ENCODE measurements around the gene FAM180A.

FAM180A gene

DNA sequence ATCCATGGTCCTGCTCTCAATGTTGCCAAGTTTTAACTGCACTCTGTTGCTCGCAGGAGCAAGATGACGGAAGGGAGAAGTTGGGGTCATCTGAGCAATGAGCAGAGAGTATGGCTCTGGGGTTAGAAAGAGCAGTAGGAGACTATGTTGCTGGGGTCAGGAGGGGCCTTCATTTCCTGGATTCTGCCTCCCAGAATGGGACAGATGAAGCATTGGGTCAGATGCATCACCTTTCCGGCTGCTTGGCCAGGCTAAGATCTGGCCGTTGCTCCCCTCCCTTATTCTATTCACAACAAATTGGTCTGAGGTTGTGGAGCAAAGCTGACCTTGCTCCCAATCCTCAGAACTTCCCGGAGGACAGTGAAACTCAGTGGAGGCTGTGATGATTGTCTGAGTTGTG lies 63.9 kb downstream of the FAM180A start:
- TF ChIP-seq, protein P1, sequence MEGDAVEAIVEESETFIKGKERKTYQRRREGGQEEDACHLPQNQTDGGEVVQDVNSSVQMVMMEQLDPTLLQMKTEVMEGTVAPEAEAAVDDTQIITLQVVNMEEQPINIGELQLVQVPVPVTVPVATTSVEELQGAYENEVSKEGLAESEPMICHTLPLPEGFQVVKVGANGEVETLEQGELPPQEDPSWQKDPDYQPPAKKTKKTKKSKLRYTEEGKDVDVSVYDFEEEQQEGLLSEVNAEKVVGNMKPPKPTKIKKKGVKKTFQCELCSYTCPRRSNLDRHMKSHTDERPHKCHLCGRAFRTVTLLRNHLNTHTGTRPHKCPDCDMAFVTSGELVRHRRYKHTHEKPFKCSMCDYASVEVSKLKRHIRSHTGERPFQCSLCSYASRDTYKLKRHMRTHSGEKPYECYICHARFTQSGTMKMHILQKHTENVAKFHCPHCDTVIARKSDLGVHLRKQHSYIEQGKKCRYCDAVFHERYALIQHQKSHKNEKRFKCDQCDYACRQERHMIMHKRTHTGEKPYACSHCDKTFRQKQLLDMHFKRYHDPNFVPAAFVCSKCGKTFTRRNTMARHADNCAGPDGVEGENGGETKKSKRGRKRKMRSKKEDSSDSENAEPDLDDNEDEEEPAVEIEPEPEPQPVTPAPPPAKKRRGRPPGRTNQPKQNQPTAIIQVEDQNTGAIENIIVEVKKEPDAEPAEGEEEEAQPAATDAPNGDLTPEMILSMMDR (IDR thresholded peaks at IDR 0.05; ENCODE audit: insufficient read depth, low read length, missing control alignments), result no peak
- DNase-seq (ENCODE audit: low read depth, low spot score), result no peak
- no peak overlapping the region for H3K4me3 ChIP-seq (ENCODE audit: low read depth, low read length)
- POLR2A ChIA-PET, result no interaction called here
- CTCF ChIA-PET, result interaction anchor here (1.5 to 8.6 kb wide), 4 partner anchors 8 to 26 kb away, joined by 3 to 87 read pairs (median 4); no protein-coding TSS in a partner anchor

DNA sequence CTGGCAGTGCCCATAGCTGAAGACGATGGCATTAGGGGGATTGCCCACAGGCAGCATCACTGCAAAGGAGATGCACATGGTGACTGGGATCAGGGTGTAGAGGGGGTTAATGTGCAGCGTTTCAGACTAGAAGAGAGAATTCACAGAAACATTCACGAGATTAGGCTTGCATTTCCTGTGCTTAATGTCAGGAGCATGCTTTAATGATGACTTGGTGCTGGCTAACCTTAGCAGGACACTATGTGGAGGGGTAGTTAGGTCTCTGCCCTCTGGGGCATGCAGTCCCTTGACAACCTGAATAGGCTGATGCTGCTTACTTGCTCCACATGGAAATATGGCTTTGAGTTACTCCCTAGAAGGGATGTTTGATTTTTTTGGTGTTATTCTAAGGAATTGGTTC lies 64.5 kb downstream of the FAM180A start:
- CTCF ChIA-PET, result interaction anchor here (0.6 to 8.6 kb wide), 5 partner anchors 8 to 117 kb away, joined by 3 to 87 read pairs (median 4); no protein-coding TSS in a partner anchor
- no peak for DNase-seq (ENCODE audit: low read depth, low spot score)
- POLR2A ChIA-PET, result no interaction called here

DNA sequence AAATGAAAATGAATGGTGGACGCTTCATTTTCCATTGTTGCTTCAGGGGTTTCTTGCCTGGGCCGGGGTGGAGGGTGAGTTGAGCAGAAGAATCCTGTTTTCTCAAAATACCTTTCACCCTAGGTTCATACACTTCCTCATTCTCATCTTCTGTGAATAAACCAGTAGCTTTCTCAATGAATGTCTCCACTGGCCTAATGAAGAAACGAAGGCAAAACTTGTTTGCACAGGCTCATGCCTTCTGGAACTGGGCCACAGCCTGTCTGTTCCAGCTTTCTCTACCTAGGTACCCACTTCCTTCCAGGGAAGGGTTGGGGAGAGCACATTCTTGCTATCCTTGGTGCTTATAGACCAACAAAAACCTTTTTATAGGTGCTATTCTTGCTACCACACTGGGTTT lies 65.0 kb downstream of the FAM180A start:
- DNase-seq (ENCODE audit: low read depth, low spot score), result no peak
- no peak overlapping the region for H3K4me3 ChIP-seq (ENCODE audit: low read depth, low read length)
- ChIA-PET POLR2A (no interaction called here), CTCF (interaction anchor here (0.9 to 8.6 kb wide), 2 partner anchors 11 to 12 kb away, joined by 3 to 87 read pairs; no protein-coding TSS in a partner anchor)
- TF ChIP-seq, protein P1 (IDR thresholded peaks at IDR 0.05; ENCODE audit: insufficient read depth, low read length, missing control alignments), result no peak

More for the DNA sequence above, 64.5 kb downstream of the FAM180A start:
- TF ChIP-seq, protein P1 (IDR thresholded peaks at IDR 0.05; ENCODE audit: insufficient read depth, low read length, missing control alignments), result no peak
- no peak overlapping the region for H3K4me3 ChIP-seq (ENCODE audit: low read depth, low read length)

DNA sequence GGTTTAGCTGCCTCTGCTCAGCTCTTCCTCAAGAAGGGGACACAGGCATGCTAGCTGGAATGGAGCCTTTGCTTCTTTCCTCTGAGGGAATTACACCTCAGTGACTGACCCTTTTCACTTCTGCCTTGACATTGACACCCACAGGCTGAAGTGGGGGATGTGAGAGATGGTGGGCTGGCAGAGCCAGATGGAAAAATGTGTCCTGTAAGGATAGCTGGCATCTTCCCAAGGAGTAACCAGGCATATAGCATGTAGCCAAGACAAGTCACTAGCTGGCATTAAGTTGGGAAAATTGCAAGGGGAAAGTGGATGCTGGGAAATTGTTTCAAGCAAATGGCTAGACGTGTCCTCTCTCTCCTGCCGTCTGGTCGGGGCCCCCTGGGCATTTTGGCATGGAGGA lies 66.4 kb downstream of the FAM180A start:
- no peak overlapping the region for H3K4me3 ChIP-seq (ENCODE audit: low read depth, low read length)
- POLR2A ChIA-PET, result interaction anchor here (1.2 kb wide), 1 partner anchor 11 kb away, joined by 5 read pairs; no protein-coding TSS in a partner anchor
- TF ChIP-seq, protein P1 (IDR thresholded peaks at IDR 0.05; ENCODE audit: insufficient read depth, low read length, missing control alignments), result no peak
- CTCF ChIA-PET, result interaction anchor here (0.5 to 8.6 kb wide), 5 partner anchors 10 to 328 kb away, joined by 3 to 87 read pairs (median 8); partner anchors contain the start of gene STMP1
- no peak for DNase-seq (ENCODE audit: low read depth, low spot score)

DNA sequence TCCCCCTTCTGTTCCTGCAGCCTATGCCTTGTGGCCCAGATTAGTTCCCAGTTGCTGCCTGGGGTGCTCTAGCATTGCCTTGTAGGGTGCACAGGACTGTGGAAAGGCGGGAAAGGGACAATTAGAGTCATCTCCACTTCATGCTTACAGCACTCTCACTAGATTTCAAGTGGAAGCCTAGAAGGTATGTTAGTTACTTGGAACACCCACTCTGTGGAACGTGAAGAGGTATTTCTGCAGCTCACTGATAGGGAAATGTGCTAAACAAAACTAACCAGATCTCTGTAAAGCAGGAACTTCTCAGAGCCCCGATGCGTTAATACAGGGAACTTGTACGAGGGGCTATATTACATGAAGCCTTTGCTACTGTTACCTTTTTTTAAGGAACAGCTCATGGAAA lies 66.9 kb downstream of the FAM180A start:
- TF ChIP-seq, protein P1 (IDR thresholded peaks at IDR 0.05; ENCODE audit: insufficient read depth, low read length, missing control alignments), result no peak

More for the DNA sequence above, 66.9 kb downstream of the FAM180A start:
- ChIA-PET CTCF (interaction anchor here (1.3 to 8.6 kb wide), 4 partner anchors 9 to 119 kb away, joined by 4 to 87 read pairs (median 10); partner anchors contain the start of gene STMP1), POLR2A (interaction anchor here (1.2 kb wide), 1 partner anchor 11 kb away, joined by 5 read pairs; no protein-coding TSS in a partner anchor)
- H3K4me3 ChIP-seq (ENCODE audit: low read depth, low read length), result no peak overlapping the region
- DNase-seq (ENCODE audit: low read depth, low spot score), result no peak
